Thyroid gland (tissue), 4 donors: ENCODE results near the gene RASGRF1.

Source experiments
- POLR2A ChIP-seq, 2 donors: fragments of 450-650 bp; IDR thresholded peaks; one replicate each; pipeline ENCODE4 v1.6.1; 2017; ENCODE audit warnings: antibody characterized with exemption in 2 of 2, mild to moderate bottlenecking in 2 of 2, moderate library complexity in 1 of 2
- TF ChIP-seq, protein P1 (sequence below), 6 experiments: fragments of 200-600 bp in 3 of 6; fragments of 450-650 bp in 3 of 6; sonication (generic) in 3 of 6; IDR thresholded peaks; one replicate each; pipeline ENCODE4 v1.5.1; 2016 to 2019; ENCODE audit warnings: antibody characterized with exemption in 6 of 6, mild to moderate bottlenecking in 2 of 6, inconsistent platforms in 1 of 6, moderate library complexity in 1 of 6

DNA sequence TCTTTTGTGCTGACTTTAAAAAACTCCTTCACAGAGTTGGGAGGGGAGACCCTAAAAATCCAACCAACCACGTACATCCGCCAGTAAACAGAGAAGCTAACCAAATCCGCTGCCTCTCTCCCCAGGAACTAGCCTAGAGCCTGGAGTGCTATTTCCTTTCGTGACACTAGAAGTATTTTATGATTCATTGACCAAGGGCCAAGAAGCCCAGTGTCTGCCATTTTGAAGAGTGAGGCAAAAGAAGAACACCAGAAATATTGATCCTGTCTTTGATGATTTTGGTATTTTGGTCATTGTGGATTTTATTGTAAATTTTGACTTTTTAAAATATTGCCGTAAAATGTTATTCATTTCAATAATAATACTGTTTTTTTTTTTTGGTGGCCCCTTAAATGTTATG lies 135.2 kb downstream of the RASGRF1 start:
- TF ChIP-seq, protein P1, sequence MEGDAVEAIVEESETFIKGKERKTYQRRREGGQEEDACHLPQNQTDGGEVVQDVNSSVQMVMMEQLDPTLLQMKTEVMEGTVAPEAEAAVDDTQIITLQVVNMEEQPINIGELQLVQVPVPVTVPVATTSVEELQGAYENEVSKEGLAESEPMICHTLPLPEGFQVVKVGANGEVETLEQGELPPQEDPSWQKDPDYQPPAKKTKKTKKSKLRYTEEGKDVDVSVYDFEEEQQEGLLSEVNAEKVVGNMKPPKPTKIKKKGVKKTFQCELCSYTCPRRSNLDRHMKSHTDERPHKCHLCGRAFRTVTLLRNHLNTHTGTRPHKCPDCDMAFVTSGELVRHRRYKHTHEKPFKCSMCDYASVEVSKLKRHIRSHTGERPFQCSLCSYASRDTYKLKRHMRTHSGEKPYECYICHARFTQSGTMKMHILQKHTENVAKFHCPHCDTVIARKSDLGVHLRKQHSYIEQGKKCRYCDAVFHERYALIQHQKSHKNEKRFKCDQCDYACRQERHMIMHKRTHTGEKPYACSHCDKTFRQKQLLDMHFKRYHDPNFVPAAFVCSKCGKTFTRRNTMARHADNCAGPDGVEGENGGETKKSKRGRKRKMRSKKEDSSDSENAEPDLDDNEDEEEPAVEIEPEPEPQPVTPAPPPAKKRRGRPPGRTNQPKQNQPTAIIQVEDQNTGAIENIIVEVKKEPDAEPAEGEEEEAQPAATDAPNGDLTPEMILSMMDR (IDR thresholded peaks at IDR 0.05) = no peak
- TF ChIP-seq POLR2A (IDR thresholded peaks at IDR 0.05) = no peak
